Activated CD4-positive, alpha-beta memory T cell treated with anti-CD3 and anti-CD28 coated beads for 36 hours (primary cell): Measurements from ENCODE around the gene GLIS2. TPM values are rescaled to one million over a fixed set of nuclear protein-coding genes. Genes with fewer than 3 reads are reported as not detected.

Experiments
- CTCF ChIA-PET: fragments of 350-600 bp; sonication (Branson Sonifier 250); formaldehyde crosslinking; loops from one replicate; lab custom pipeline; 2021; ENCODE audit warnings: antibody characterized with exemption, inconsistent platforms; lab: Charles Lee
- POLR2A ChIA-PET: fragments of 350-600 bp; sonication (Branson Sonifier 250); formaldehyde crosslinking; loops from one replicate; lab custom pipeline; 2021; ENCODE audit warnings: antibody characterized with exemption; lab: Charles Lee
- DNase-seq: peaks from one replicate; pipeline ENCODE4 v3.0.0-alpha.2; 2020
- H3K27ac Mint-ChIP-seq: one replicate; pipeline ENCODE4 v1.8.0; 2021; ENCODE audit warnings: mixed read lengths
- H3K27me3 Mint-ChIP-seq: one replicate; pipeline ENCODE4 v1.8.0; 2021; ENCODE audit warnings: mixed read lengths
- H3K36me3 Mint-ChIP-seq: one replicate; pipeline ENCODE4 v1.8.0; 2021; ENCODE audit warnings: mixed read lengths
- H3K4me1 Mint-ChIP-seq: one replicate; pipeline ENCODE4 v1.8.0; 2021; ENCODE audit warnings: low read depth, mixed read lengths
- H3K4me3 Mint-ChIP-seq: one replicate; pipeline ENCODE4 v1.8.0; 2021; ENCODE audit warnings: mild to moderate bottlenecking, mixed read lengths
- H3K9me3 Mint-ChIP-seq: one replicate; pipeline ENCODE4 v1.8.0; 2021; ENCODE audit warnings: mixed read lengths
- intact Hi-C: fragments of 100-400 bp; cut with micrococcal nuclease; formaldehyde crosslinking; loops from one replicate; pipeline ENCODE4 v1.15.1; 2023
- total RNA-seq, 2 experiments: library from RNA; stranded (reverse); gene quantifications; one replicate each; pipeline ENCODE4 v1.2.3, GENCODE V29; 2021

Gene GLIS2
- total RNA-seq, 2 experiments from 2014 or later = 0.52 to 0.68 TPM

DNA sequence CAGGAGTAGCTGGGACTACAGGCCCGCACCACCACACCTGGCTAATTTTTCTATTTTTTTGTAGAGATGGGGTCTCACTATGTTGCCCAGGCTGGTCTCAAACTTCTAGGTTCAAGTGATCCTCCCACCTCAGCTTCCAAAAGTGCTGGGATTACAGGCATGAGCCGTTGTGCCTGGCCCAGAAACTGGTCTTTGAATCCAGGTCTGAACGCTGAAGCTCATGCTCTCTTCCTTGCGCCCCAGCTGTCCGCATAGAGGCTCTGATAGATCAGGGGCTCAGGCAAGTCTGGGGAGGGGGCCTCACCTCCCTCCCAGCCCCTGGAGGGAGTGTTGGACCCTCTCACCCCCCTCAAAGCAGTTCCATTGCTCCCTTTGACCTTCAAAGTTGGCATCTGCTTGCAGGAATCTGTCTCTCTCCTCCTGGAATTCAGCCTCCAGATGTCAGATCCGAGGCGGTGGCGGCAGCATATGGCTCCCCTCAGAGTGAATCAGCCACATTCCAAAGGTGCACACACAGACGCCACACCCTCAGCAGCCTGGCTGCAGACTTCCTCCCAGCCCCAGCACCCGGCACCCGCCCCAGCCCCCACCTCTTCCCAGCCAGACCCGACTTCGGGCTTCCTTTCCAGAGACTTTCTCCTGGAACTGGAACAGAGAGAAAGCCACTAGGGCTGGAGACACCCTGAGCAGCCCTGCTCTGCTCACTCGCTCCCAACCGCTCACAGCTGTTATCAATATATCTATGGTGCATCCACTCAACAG, 16.9 kb upstream of the GLIS2 start:
- POLR2A ChIA-PET = no interaction called here
- Mint-ChIP-seq H3K27ac (no peak overlapping the region), H3K4me3 (no peak overlapping the region), H3K4me1 (peaks cover under 1% of the 10 kb centered on the region), H3K27me3 (no peaks in the 10 kb centered on the region), H3K36me3 (peaks cover 3% of the 10 kb centered on the region), H3K9me3 (no peaks in the 10 kb centered on the region)
- intact Hi-C loops = no loop called here
- CTCF ChIA-PET = interaction anchor here (0.7 to 2.0 kb wide), 5 partner anchors 10 to 45 kb away, joined by 3 to 7 read pairs (median 4); no protein-coding TSS in a partner anchor
- no peak for DNase-seq

DNA sequence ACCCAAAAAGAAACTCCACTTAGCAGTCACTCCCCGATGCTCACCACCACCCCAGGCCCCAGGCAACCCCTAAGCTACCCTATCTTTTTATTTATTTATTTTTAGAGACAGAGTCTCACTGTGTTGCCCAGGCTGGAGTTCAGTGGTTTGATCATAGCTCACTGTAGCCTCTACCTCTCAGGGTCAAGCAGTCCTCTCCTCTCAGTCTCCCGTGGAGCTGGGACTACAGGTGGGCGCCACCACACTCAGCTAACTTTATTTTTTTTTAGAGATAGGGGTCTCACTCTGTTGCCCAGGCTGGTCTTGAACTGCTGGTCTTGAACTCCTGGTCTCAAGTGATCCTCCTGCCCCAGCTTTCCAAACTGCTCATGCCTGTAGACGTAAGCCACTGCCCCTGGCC, 14.7 kb upstream of the GLIS2 start:
- intact Hi-C loops = no loop called here
- no peak overlapping the region for H3K4me3 Mint-ChIP-seq
- CTCF ChIA-PET = interaction anchor here (0.9 to 2.0 kb wide), 3 partner anchors 8 to 29 kb away, joined by 4 to 7 read pairs (median 4); no protein-coding TSS in a partner anchor

DNA sequence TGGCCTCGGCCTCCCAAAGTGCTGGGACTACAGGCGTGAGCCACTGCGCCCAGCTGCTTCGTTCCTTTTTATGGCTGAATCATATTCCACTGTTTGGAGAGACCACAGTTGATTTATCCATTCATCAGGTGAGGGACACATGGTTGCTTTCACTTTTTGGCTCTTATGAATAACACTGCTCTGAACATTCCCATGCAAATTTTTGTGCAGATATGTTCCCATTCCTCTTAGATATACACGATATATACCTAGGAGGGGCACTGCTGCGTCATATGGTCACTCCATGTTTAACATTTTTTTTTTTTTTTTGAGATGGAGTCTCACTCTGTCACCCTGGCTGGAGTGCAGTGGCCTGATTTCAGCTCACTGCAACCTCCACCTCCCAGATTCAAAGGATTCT, 13.9 kb upstream of the GLIS2 start:
- ChIA-PET CTCF (interaction anchor here (0.8 kb wide), 1 partner anchor 121 kb away, joined by 3 read pairs; no protein-coding TSS in a partner anchor), POLR2A (no interaction called here)
- Mint-ChIP-seq H3K9me3 (no peaks in the 10 kb centered on the region), H3K4me1 (peaks cover 19% of the 10 kb centered on the region), H3K27me3 (no peaks in the 10 kb centered on the region), H3K4me3 (no peak overlapping the region), H3K36me3 (peaks cover 9% of the 10 kb centered on the region), H3K27ac (no peak overlapping the region)
- DNase-seq = no peak
- intact Hi-C loops = no loop called here

More for the DNA sequence above, 14.7 kb upstream of the GLIS2 start:
- DNase-seq = no peak
- H3K36me3 Mint-ChIP-seq = peaks cover 6% of the 10 kb centered on the region
- H3K27ac Mint-ChIP-seq = no peak overlapping the region
- H3K4me1 Mint-ChIP-seq = peaks cover 11% of the 10 kb centered on the region
- no peaks in the 10 kb centered on the region for H3K27me3 Mint-ChIP-seq
- no peaks in the 10 kb centered on the region for H3K9me3 Mint-ChIP-seq
- POLR2A ChIA-PET = interaction anchor here (0.7 kb wide), 1 partner anchor 19 kb away, joined by 3 read pairs; no protein-coding TSS in a partner anchor

DNA sequence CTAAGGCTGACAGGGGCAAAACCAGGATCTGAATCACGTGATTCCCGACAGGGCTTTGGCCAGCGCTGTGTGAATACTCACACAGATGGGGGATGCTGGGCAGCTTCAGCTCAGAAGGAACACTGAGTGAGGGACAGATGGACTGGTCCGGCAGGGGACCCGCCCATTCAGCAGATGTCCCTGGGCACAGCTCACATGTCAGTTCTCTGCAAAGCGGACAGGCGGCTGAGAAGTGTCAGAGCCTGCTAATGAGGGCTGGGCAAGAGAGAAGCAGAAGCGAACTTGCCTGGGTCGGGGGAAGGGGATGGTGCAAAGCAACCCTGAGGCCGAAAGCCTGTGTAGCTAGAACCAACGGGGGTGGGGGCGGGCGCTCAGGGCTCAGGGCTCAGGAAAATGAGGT, 11.9 kb upstream of the GLIS2 start:
- Mint-ChIP-seq H3K4me1 (peaks cover 28% of the 10 kb centered on the region), H3K4me3 (no peak overlapping the region), H3K9me3 (no peaks in the 10 kb centered on the region), H3K36me3 (peaks cover 13% of the 10 kb centered on the region), H3K27me3 (no peaks in the 10 kb centered on the region), H3K27ac (no peak overlapping the region)
- CTCF ChIA-PET = interaction anchor here (1.1 to 5.0 kb wide), 2 partner anchors 15 to 51 kb away, joined by 5 to 33 read pairs; no protein-coding TSS in a partner anchor
- no peak for DNase-seq
- POLR2A ChIA-PET = no interaction called here
- intact Hi-C loops = no loop called here

DNA sequence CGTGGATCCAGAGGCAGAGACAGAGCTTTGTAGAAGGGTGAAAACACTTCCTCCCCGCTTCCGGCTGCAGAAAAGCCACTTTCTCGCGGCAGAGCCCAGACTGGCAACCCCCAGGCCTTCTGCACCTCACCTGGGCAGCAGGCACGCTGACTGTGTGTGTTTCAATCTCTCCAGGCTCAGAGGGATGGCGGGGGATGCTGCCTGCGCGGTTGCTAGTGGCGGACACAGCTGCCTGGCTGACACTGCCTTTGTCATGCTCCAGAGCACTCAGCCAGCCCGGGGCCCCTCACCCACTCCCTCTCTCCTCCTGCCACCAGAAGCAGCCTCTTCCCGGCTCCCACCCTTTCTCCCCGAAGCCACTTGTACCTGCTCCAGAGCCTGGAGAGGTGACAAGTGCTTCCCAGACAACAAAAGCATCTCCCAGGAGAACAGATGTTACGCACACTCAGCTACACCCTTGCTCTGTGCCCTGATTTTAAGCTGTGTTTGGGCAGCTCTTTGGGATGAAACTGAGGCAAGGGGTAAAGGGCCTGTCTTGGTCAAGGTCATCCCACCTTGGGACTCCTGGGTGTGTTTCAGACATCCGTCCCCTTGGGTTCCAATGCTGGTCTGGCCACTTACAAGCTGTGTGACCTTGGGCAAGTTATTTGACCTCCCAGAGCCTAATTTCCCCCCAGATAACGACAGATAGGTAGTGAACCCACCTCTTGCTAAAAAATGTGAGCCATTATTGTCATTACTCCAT, 9.2 kb upstream of the GLIS2 start:
- Mint-ChIP-seq H3K27me3 (no peaks in the 10 kb centered on the region), H3K9me3 (no peaks in the 10 kb centered on the region), H3K27ac (peak overlapping the region; percentile 90), H3K4me3 (peak overlapping the region; percentile 90), H3K4me1 (peaks cover 33% of the 10 kb centered on the region), H3K36me3 (peaks cover 9% of the 10 kb centered on the region)
- ChIA-PET CTCF (interaction anchor here (1.2 to 5.0 kb wide), 3 partner anchors 18 to 53 kb away, joined by 3 to 33 read pairs (median 6); no protein-coding TSS in a partner anchor), POLR2A (interaction anchor here (1.2 kb wide), 1 partner anchor 35 kb away, joined by 3 read pairs; no protein-coding TSS in a partner anchor)
- intact Hi-C loops = loop anchor here (1.0 to 5.0 kb wide), 5 partner anchors 35 to 124 kb away; partner anchors contain the start of genes CORO7 and PAM16
- peak; percentile 70 for DNase-seq

DNA sequence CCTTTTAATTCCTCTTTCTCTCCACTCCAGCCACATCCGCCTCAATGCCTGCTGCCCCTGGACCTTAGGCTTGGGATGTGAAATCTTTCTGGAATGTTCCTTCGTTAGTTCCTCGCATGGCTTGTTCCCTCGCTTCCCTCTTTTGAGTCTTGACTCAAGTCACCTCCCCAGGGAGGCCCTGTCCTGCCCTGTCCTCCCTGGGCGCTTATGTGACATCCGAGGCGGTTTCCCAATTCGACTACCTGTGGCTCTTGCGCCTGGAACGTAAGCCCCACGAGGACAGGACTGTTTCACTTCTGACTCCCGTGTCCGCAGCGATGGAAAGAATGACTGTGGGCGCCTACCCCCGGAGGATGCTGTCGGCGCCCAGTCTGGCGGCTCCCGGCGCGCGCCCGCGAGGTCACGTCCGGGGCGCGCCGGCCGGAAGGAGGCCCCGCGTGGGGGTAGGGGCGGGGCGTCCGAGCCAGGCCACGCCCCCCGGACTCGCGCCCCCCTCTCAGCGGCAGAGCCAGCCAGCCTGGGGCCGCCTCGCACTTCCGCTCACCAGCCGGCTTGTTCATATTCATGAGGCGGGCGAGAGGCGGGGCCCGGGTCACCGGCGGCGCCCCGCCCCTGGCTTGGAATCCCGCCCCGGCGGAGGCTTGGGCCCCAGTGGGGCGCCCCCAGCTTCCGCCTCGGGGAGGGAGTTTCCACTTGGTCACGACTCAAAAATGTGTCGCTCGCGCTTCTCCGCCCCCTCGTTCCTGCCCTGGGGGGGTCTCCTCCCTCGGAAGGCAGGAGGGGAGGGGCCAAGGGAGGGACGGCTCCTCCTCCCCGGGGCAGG, 8.4 kb upstream of the GLIS2 start:
- intact Hi-C loops = loop anchor here (1.0 to 5.0 kb wide), 5 partner anchors 36 to 125 kb away; partner anchors contain the start of genes CORO7 and PAM16
- peak; percentile 97 for DNase-seq
- POLR2A ChIA-PET = interaction anchor here (0.9 to 1.5 kb wide), 3 partner anchors 10 to 54 kb away, joined by 3 to 5 read pairs (median 3); no protein-coding TSS in a partner anchor
- H3K4me3 Mint-ChIP-seq = peak overlapping the region; percentile 90
- H3K9me3 Mint-ChIP-seq = no peaks in the 10 kb centered on the region
- H3K27ac Mint-ChIP-seq = peak overlapping the region; percentile 90
- peaks cover 9% of the 10 kb centered on the region for H3K36me3 Mint-ChIP-seq
- peaks cover 33% of the 10 kb centered on the region for H3K4me1 Mint-ChIP-seq
- CTCF ChIA-PET = interaction anchor here (0.9 to 5.0 kb wide), 4 partner anchors 10 to 54 kb away, joined by 3 to 33 read pairs (median 4); no protein-coding TSS in a partner anchor
- no peaks in the 10 kb centered on the region for H3K27me3 Mint-ChIP-seq

DNA sequence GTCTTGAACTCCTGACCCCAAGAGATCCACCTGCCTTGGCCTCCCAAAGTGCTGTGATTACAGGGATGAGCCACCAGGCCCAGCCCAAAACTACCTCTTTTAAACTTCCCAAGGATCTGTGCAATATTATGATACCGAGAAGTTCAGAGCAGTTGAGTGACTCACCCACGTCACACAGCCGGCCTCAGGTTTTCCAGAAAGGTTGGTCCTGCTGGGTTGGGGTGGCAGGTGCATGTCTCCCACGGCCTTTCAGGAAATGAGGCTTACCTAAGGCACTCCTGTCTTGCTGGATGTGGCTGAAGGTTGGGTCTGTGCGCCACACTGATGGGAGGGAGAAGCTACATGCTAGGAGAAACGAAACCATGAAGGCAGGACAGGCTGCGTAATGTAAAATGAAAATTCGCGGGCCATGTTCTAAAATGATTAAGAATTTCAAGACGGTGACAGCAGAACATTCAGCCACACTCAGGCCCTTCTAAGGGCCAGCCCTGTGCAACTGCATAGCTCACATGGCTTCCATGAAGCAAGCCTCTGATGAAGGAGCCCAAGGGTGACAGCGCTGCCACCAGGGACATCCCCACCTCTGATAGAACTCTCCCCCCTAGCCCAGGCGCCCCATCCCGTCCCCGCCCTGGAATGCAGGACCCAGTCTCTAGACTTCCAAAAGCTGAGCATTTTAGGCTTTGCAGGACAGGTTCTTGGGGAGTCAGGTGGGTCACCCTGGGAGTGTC, 6.6 kb upstream of the GLIS2 start:
- CTCF ChIA-PET = interaction anchor here (0.7 to 4.2 kb wide), 15 partner anchors 8 to 169 kb away, joined by 3 to 19 read pairs (median 3); partner anchors contain the start of gene TFAP4
- H3K27ac Mint-ChIP-seq = peak overlapping the region; percentile 49
- H3K4me3 Mint-ChIP-seq = no peak overlapping the region
- POLR2A ChIA-PET = no interaction called here
- no peaks in the 10 kb centered on the region for H3K9me3 Mint-ChIP-seq
- DNase-seq = peak; percentile 25
- intact Hi-C loops = loop anchor here (5.0 kb wide), 1 partner anchor 108 kb away; the partner anchor contains the start of gene CORO7
- H3K4me1 Mint-ChIP-seq = peaks cover 32% of the 10 kb centered on the region
- peaks cover 5% of the 10 kb centered on the region for H3K27me3 Mint-ChIP-seq
- peaks cover 9% of the 10 kb centered on the region for H3K36me3 Mint-ChIP-seq

DNA sequence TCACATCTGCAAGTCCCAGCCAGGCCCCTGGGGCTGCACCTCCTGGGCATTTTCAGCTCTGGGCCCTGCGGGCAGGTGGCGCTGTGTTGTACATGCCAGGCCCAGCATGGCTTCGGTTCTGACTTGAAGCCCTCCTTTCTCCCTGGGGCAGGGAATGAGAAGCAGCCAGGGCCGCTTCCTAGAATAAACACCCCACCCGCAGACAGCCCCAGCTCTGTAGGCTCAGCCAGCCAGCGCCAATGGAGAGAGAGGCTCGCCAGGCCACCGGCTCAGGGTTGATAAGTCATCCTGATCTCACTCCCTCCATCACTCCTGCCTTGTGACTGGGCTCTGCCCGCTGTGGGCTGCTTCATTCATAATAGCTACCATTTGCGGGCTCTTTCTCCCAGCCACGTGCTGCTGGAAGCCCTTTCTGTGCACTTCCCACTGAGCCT, 6.0 kb upstream of the GLIS2 start:
- H3K36me3 Mint-ChIP-seq = peaks cover 9% of the 10 kb centered on the region
- H3K9me3 Mint-ChIP-seq = no peaks in the 10 kb centered on the region
- ChIA-PET POLR2A (no interaction called here), CTCF (interaction anchor here (0.7 to 4.2 kb wide), 15 partner anchors 9 to 93 kb away, joined by 3 to 19 read pairs (median 3); partner anchors contain the start of gene TFAP4)
- no peak overlapping the region for H3K27ac Mint-ChIP-seq
- peaks cover 11% of the 10 kb centered on the region for H3K27me3 Mint-ChIP-seq
- intact Hi-C loops = loop anchor here (5.0 kb wide), 1 partner anchor 107 kb away; the partner anchor contains the start of gene CORO7
- no peak overlapping the region for H3K4me3 Mint-ChIP-seq
- DNase-seq = peak; percentile 76
- H3K4me1 Mint-ChIP-seq = peaks cover 36% of the 10 kb centered on the region

DNA sequence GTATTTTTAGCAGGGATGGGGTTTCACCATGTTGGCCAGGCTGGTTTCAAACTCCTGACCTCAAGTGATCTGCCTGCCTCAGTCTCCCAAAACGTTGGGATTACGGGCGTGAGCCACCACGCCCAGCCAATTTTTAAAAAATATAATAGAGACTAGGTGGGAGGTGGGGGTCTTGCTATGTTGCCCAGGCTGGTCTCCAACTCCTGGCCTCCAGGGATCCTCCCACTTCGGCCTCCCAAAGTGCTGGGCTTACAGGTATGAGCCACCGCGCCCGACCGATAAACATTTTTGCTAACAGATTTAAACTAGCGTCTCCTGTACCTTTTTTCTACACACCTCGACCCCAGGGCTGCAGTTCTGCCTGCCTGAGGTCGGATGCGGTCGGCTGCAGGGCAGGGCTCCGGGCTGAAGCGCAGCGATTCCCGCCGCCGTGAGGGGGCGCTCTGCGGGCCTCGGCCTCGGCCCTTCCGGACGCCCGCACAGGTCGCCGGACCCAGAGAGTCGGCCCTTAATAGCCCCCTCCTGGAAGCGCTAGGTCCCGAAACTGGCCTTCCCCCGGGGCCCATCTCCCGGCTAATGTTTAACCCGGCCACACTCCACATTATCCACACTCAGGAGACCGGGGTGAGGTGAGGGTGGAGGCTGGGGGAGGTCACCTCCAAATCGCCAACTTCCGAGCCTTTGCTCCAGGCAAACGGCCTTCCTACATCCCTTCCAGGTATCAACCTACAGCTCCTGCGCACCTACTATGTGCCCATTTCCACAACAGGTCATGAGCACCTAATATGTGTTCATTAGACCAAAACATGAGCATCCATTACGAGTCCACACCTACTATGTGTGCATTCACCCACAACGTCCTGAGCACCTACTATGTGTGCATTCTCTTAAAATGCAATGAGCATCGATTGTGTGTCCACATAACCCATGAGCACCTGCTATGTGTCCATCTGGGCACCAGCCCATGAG, 2.0 kb upstream of the GLIS2 start:
- H3K27ac Mint-ChIP-seq = no peak overlapping the region
- ChIA-PET POLR2A (no interaction called here), CTCF (interaction anchor here (1.2 to 1.5 kb wide), 3 partner anchors 14 to 25 kb away, joined by 3 to 4 read pairs (median 4); no protein-coding TSS in a partner anchor)
- intact Hi-C loops = no loop called here
- peak; percentile 45 for DNase-seq
- H3K4me3 Mint-ChIP-seq = no peak overlapping the region
- H3K4me1 Mint-ChIP-seq = peaks cover 13% of the 10 kb centered on the region
- H3K9me3 Mint-ChIP-seq = no peaks in the 10 kb centered on the region
- H3K27me3 Mint-ChIP-seq = peaks cover 13% of the 10 kb centered on the region
- no peaks in the 10 kb centered on the region for H3K36me3 Mint-ChIP-seq
